SW 1271 (cell line): ENCODE measurements around the gene MYOCD.

ENCODE experiments used
- DNase-seq, 2 experiments: peaks; one replicate each; lab custom pipeline; 2025; lab: John Stamatoyannopoulos, UW

MYOCD gene

DNA sequence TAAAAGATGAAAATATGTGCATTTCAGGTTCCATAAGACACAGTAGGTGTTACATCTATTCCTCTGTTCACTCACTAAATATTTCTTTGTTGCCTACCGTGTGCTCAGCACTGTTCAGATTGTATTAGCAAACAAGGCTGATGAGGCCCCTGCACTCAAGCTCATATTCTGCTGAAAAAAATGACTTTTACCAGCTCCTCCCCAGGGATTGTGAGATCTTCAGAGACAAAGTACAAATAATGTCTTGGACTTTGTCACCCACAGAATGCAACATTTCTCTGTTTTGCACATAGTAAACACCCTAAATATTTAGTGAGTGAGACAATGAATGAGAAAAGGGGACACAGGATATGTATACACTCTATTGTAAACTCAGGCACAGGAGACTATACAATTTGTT lies 21.9 kb upstream of the MYOCD start:
- no peak for DNase-seq

DNA sequence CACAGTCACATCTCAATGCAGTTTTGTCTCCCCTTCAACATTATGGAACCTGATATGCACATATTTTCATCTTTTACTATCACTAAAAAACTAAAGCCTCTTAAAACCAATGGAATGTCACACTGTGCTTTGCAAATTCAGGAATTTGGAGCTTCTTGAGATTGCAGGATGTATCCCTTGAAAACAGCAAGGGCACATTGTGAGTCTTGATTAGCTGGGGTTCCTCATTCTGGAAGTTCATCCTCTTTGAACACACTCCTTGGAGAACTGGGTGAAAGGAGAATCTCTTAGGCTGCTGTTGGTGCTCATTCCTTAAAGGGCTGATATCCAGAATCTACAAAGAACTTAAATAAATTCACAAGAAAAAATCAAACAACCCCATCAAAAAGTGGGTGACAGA lies 21.1 kb upstream of the MYOCD start:
- no peak for DNase-seq

DNA sequence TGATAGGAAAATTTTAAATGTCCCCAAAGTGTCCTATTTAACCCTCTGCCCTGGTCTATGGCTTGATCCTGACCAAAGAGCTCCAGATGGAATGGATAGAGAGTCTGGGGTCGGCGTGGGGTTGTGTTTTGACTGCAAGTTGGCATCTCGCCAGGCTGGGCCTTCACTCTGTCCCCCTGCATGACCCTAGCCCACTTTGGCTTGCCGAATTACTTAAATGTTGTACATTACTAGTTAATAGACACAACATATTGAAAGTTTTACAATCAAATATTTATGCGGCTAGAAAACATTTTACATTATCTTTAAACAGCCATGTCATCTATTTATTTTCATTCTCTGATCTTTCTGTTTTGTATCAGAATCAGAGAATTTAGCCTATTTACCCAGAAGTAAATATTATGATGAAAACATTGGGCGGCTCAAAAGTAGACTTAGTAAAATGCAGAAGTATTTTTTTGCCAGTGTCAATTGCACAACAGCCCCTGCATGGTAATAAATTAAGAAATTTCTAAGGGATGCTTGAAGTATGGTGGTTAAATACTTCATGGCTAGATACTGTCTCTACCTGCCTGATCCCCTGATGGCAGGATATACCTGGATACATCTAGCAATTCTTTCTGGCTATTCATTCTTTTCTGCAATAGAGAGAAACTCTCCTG lies 18.8 kb upstream of the MYOCD start:
- DNase-seq = no peak

DNA sequence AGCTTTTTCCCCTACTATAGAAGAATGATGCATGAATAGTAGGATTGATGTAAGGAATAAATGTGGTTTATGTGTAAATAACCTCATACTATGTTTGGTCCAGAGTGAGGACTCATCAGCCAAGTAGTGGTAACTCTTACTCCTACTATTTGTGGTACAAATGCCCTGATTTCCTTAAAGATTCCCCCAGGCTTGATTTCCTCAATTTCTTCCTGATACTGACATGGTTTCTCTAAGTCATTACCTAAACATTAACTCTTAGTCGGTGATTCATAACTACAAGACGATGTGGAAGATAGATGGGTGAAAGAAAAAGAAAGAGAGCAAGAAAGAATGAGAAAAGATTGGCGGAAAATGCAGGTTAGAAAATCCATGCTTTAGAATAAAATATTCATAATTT lies 17.2 kb upstream of the MYOCD start:
- no peak for DNase-seq

DNA sequence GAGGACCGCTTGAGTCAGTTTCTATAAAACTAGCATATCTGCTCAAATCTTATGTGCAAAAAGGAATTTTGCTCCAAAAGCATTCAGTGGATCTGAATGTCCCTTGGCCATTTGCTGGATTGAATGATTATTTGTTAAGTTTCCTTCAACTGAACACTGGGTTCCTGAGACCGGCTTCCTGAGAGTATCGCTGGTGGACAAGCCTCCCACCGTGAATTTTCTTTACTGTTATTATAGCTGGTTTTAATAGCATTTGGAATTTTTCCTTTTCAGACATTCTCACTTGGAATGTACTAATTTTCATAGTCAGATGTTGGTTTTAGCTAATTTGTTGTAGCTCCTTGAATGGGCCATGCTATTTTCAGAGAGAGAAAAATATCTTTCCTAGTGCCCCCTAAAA lies 9.8 kb upstream of the MYOCD start:
- no peak for DNase-seq

DNA sequence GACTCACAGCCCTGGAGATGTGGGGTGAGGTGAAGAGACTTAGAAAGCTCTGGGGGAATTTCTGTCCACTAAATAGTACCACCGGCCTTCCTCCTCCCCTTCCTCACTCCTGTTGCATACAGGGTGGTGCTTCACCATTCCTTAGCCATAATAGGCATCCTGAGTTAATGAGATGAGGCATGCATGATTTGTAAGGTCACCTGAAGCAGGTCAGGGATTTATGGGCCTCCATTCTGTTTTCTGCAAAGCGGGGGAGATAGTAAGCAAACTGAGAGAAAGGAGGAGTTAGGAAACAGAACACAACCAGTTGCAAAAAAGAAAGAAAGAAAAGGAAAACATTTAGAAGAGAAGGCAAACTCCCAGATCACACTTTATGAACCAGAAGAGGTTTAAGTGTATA lies 9.3 kb upstream of the MYOCD start:
- DNase-seq = no peak

DNA sequence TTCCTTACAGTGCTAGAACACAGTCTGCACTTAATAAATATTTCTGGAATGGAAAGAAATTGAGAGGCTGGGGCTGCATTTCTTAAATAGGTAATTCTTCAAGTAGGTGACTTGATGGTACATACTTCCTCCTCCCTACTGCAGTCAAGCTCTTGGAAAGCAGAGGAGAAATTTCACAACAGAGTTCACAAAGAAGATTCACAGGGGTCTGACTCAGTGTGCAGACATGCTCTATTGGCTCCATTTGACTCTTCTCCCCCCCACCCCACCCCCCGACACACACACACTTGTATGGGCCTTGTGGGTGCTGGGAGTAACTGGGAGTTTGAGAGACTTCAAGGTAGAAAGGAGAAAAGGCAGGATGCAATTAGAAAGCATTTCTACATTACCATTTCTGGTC lies 6.2 kb upstream of the MYOCD start:
- no peak for DNase-seq

DNA sequence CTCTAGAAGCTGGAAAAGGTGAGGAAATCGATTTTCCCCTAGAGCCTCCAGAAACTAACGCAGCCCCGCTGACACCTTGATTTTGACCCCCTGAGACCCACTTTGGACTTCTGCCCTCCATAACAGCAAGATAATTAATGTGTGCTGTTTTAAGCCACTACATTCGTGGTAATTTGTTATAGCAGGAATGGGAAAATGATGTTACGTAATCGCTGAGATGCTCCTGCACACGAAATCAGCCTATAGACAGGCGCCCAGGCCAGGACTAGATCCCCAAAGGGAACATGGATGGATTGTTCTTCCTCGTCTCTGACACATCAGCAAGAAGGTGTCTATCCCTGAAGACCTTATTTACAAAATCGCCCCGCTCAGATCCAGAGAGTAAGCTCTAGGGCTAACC lies 1.4 kb upstream of the MYOCD start:
- DNase-seq = no peak

DNA sequence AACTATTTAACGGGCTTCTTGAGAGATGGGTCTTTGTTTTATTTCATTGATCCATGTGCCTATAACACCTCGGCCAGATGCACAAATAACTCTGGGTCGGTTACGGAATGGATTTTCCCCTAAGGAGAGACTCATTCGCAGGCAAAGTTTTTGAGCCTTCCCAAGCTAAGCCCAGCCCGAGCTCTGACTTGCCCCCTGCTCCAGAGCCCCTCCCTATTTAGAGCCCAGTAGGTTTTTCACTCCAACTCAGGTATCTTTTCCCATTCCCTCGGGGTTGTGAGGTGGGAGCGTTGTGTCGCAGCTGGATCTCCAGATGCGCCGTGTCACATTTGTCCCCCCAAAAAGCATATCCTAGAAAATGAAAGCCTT lies 812 bp upstream of the MYOCD start:
- no peak for DNase-seq

DNA sequence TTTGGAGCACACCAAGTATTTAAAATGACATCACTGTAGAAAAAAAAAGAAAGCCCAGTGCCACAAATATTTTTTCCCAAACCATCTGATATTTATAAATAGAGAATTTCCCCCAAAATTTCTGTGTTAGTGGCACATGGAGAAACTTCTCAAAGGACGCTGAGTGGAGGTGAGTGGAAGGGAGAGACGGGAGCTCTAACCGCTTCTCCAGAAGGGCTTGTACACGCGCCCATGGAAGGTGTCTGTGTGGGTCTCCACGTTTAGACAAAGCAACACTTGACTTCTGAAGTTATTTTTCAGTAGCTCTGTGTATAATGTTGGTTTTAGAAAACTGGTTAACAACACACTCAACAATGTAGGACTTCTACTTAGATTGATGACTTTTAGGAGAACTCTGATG lies 1.0 kb downstream of the MYOCD start:
- no peak for DNase-seq

DNA sequence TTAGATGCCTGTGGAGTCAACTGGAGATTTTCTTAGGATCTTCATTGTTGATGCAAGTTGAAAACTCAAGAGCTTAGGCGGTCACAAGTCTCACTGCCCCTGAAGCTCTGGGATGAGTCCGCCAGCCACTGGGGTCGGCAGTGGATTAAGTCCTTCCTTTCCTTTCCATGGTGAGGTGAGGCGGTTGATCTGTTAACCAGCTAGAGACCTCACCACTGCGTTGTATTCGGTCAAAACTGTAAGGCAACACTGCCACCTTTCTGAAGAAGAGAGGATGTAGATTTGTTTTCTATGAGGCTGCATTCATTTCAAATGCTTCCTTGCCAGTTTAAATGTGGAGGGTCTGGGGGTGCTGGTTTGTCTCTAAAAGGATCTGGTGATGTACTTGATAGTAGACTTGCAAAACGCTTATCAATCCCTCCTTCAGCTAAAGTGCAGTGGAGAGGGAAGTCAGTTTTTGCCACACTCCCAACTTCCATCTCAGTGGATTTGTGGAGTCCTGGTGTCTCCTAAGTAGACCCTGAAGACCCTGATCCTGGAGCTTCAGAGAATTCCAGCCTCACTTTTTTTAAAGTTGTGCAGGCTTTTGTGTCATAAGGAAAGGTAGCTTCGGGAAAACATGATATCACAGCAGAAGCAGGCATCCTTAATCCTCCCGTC lies 1.7 kb downstream of the MYOCD start:
- no peak for DNase-seq

DNA sequence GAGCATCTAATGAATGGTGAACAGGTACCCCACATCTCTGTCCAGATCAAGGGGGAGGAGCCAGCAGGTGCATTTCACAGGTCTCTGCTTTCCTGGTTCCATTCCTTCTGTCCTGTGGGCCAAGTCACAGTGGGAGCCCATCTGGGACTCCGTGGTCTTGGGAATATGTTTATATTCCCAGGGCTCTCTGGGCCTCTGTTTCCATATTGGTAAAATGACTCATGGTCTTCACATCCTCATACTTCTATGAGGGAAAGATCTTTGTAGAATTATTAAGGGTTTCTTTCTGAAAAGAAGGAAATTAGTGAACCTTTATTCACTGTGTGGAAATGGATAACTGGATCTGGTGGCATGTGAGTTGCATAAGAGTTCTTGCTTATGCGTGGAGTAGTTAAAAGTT lies 6.2 kb downstream of the MYOCD start:
- no peak for DNase-seq

DNA sequence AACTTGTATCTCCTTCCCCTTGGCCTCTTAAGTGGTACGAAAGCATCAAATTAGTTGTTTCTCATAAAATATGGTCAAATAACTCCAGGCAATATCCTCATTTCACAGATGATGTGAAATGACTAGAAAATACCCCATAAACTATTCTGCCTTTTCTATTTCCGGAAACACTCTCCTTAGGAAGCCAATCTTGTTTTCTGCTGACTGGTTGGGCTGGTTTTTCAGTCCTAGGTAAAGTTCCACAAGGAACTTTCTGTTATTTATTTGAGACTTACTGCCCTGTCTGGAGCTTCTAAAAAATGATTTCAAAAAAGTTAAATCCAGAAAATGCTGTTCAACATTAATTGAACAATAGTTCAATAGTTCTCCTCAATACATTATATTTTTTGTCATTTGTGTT lies 7.3 kb downstream of the MYOCD start:
- no peak for DNase-seq

DNA sequence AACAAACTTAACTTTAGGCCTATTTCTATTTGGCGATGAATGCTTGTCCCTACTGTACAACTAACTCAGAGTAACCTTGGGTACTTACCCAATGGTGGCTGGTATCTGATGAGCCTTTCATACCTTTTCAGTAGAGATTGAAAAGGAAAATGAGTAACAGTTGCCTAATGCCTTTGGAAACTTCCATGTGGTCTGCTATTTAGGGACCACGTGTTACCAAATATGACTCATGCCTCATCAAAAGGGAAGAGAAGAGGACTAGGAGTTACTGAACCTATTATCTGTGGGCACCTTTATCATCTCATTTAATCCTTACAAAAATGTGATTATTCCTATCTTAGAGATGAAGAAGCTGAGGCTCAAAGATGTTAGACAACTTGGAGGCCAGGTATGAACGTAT lies 8.1 kb downstream of the MYOCD start:
- DNase-seq = no peak

DNA sequence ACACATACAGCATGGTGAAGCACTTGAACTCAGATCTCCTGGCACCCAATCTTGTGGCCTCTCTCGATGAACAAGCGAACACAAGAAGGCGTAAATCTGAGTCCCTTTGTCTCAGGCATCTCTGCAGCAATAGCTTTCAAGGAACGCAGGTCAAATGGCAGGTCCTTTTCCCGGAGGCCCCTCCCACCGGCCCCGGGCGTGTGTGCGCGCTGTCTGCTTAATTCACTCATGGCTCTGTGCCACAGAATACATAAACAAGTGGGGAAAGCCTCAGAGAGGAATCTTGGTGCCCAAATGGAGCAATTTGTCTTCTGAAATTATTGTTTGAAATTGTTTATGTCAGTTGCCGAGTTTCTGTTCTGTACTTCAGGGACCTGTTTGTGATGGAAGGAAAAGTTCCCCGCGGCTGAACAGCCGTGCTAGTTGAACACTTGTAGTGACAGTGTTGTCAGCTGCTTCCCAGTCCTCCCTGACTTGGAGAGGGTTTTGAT lies 14.8 kb downstream of the MYOCD start:
- DNase-seq = no peak

DNA sequence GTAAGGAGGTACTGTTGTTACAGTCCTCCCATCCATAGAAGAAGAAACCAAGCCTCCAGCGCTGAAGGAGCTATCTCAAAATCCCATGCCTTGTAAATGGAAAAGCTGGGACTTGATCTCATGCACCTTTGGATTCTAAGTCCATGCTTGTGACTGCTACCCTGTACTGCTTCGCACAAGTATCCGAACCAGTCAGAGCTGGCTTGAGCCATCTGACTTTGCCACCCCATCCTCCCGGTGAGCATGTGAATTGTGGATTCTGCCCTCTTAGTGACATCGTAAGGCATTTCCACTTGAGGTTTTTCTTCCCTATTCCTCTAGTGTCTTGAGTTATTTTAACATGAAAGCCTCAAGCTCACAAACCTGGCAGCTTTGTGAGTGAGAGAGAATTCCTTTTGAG lies 15.3 kb downstream of the MYOCD start:
- no peak for DNase-seq

DNA sequence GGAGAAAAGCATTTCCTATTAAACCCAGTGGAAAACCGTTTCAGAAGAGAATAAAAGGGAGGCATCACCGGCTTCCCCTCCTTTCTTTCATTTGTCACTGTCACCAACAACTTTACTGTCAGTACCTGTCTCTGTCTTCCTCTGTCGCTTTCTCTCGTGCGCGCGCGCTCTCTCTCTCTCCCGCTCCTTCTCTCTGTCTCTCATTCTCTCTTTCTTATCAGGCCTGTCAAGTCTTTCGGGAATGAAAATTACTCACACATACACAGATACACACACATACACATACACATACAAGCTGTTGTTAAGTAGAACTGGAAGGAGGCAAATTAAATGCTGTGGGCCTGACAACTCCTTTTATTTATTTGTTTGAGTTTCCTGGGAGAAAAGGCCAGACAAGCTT lies 17.6 kb downstream of the MYOCD start:
- DNase-seq = no peak

DNA sequence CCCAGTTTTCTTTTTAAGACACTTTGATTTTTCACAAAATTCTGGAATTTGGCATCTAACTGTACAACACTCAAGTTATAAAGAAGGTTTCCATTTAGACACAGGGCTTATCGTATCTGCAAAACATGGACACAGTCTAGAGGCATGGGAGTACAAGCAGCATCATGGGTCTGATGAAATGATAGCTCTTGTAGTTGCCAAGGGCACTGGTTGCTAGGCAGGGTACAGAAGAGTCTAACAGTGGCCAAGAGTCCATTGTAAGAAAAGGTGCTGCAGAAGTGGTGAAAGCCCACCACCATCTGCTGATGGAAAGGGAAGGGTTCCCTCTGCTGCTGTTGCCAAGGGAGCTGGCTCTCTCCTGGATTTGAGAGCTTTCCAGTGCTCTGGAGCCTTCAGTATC lies 20.8 kb downstream of the MYOCD start:
- DNase-seq = no peak

DNA sequence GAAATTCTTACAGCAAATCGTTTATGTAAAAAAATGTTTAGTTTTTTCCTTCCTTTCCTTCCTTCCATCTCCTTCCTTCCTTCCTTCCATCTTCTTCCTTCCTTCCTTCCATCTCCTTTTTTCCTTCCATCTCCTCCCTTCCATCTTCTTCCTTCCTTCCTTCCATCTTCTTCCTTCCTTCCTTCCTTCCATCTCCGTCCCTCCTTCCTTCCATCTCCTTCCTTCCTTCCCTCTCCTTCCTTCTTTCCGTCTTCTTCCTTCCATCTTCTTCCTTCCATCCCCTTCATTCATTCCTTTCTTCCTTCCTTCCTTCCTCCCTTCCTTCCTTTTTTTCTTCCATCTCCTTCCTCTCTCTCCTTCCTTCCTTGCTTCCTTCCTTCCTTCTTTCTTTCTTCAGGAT lies 22.7 kb downstream of the MYOCD start:
- no peak for DNase-seq

DNA sequence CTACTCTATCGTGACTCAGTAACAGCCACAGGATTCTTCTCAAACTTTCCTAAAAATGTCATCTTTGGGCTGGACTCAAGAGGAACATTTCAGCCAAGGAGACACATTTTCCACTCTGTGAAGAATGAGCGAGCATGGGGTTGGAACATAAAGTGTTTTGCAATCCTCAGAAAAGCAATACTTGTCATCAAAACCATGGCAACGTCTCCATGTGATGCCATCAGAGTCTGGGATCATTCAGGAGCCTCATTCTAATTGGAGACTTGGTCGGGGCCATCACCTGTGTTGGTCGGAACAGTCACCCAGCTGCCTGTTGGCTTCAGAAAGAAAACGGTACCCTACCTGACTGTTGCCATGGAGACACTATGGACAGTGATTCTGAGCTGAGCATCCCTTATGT lies 25.5 kb downstream of the MYOCD start:
- no peak for DNase-seq

DNA sequence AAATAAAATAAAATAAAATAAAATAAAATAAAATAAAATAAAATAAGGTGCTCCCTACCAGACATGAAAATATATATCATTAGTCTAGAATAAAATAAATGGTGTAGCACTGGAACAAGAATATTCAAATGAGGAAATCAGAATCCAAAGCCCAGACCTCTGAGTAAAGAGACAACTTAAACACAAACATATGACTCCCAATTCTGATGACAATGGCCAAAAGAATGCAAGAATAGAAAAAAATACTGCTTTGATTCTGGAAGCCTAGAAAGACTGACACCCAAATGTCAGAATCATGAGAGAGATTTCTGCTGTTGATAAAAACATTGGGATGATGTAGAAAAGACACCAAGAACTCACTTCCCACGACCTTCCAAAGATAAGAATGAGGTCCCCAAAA lies 27.9 kb downstream of the MYOCD start:
- no peak for DNase-seq

DNA sequence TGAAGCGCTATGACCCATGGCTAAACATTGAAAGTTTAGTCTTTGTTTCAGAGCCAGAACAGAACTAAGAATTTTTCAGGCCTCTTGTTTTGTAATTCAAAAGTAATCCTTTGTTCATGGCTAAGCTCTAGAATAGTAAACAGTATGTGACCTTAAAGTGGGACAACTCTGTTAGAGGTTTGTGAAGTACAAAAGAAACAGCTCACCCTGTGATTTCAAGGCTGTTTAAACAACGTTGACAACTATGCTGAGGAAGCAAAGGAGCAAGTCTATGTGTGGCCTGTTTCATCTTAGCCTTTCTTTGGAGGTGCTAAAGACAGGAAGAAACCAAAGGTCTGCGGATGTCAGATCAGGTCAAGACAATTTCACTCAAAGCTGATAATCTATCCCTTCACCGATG lies 40.4 kb downstream of the MYOCD start:
- DNase-seq = no peak

DNA sequence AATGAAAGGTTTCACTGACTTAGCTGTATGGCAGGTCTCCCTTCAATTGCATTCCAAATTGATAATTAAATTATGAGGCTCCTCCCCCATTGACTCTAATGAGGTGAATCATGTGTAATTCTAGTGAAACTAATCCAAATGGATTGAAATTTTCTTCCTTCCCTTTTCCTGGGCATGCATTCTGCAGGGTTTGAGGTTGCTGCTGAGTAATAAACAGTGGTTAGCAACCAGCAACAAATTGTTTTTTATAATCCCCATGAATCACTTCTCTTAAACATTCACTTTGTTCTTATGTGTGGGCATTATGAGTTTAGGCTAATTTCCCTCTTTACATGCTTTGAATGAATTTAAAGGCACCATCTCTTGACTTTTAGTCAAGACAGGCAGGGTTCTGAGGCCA lies 43.4 kb downstream of the MYOCD start:
- no peak for DNase-seq

DNA sequence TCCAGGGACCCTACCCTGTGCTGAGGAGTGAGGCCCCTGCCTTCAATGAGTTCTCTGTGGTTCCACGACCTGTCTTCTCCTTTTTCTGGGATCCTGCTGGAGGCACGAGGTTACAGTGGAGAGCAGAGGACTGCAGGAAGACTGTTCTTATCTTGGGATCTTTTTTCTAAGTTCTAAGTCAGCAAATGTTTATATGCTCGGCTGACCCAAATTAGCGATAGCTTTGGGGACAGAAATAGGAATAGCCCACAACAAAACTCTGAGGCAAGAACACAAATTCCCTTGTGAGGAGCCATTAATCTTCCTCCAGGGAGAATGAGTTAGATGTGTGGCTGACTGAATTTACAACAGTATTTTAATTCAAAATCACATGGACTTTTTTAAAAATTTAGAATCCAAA lies 46.7 kb downstream of the MYOCD start:
- no peak for DNase-seq
